ENCODE data around the gene EFNA5. TPM values are rescaled to one million over a fixed set of nuclear protein-coding genes. Genes with fewer than 3 reads are reported as not detected.

Gene EFNA5
- total and polyA plus RNA-seq, 4 donors, result 4.2 to 11.8 (median 8.3) TPM

GRCh38 chr5:107431998-107432397 is 238.7 kb downstream of the EFNA5 start:
- 88 to 91% methylated on average over 1 of the region's 1 CpG for WGBS, 2 donors
- no peaks in the 10 kb centered on the region for H3K36me3 ChIP-seq (ENCODE audit: control insufficient read depth in 1 of 2, insufficient read depth in 2 of 2, low read length in 1 of 2)
- no peaks in the 10 kb centered on the region for H3K9me3 ChIP-seq (ENCODE audit: control insufficient read depth, low read length)
- no peak overlapping the region for H3K4me3 ChIP-seq (ENCODE audit: low read length in 2 of 2)
- DNase-seq (no peak), ATAC-seq (ENCODE audit: low FRiP score) (no peak)
- intact Hi-C loops (cut with DNase I), result loop anchor here in 1 of 2 donors (5.0 kb wide), 1 partner anchor 35 kb away; no protein-coding TSS in a partner anchor
- H3K4me1 ChIP-seq (ENCODE audit: control insufficient read depth in 1 of 2, insufficient read depth in 2 of 2, low read length in 2 of 2), result no peaks in the 10 kb centered on the region
- H3K27ac ChIP-seq (ENCODE audit: low read depth in 1 of 2, low read length in 2 of 2), result no peak overlapping the region
- H3K27me3 ChIP-seq (ENCODE audit: control insufficient read depth in 1 of 2, insufficient read depth in 2 of 2, low read length in 1 of 2), result no peaks in the 10 kb centered on the region

GRCh38 chr5:107431536-107431935 is 239.2 kb downstream of the EFNA5 start:
- Histone ChIP-seq H3K27me3 (ENCODE audit: control insufficient read depth in 1 of 2, insufficient read depth in 2 of 2, low read length in 1 of 2) (no peaks in the 10 kb centered on the region), H3K9me3 (ENCODE audit: control insufficient read depth, low read length) (no peaks in the 10 kb centered on the region), H3K4me3 (ENCODE audit: low read length in 2 of 2) (no peak overlapping the region), H3K27ac (ENCODE audit: low read depth in 1 of 2, low read length in 2 of 2) (no peak overlapping the region), H3K36me3 (ENCODE audit: control insufficient read depth in 1 of 2, insufficient read depth in 2 of 2, low read length in 1 of 2) (no peaks in the 10 kb centered on the region), H3K4me1 (ENCODE audit: control insufficient read depth in 1 of 2, insufficient read depth in 2 of 2, low read length in 2 of 2) (no peaks in the 10 kb centered on the region)
- no peak for ATAC-seq (ENCODE audit: low FRiP score)
- intact Hi-C loops (cut with DNase I), result loop anchor here in 1 of 2 donors (5.0 kb wide), 1 partner anchor 36 kb away; no protein-coding TSS in a partner anchor
- DNase-seq, result no peak
- WGBS, 2 donors, result 92 to 94% methylated on average over 4 of the region's 4 CpGs

DNA sequence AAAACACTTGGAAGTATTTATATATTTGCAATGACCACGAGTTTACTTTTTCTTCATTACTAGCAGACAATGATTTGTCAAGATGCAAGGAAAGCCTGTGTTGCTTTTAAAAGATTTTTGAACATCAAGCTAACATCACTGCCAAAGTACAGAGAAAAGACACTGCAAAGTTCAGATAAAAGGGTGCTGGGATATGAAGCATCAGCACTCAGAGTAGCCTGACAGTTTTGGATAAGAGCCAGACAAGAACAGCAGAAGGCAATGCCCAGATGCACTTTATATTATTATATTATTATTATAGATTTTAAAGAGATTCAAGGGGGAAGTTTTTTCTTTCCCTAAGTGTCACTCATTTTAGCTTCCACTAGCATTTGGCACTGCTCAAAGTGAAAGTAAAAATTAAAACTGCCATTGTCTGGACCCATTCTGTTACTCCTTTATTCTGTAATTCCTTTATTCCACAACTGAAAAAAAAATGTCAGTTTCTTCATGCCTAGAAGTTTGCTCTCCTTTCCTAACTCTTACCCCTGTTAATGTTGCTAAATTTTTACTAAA is 240.6 kb downstream of the EFNA5 start:
- ATAC-seq (ENCODE audit: low FRiP score) (no peak), DNase-seq (no peak)
- peaks cover 0 to 2% of the 10 kb centered on the region in 2 donors for H3K4me1 ChIP-seq (ENCODE audit: control insufficient read depth in 1 of 2, insufficient read depth in 2 of 2, low read length in 2 of 2)
- intact Hi-C loops (cut with DNase I), result loop anchor here in 1 of 2 donors (5.0 kb wide), 1 partner anchor 37 kb away; no protein-coding TSS in a partner anchor
- no peaks in the 10 kb centered on the region for H3K9me3 ChIP-seq (ENCODE audit: control insufficient read depth, low read length)
- no peaks in the 10 kb centered on the region for H3K27me3 ChIP-seq (ENCODE audit: control insufficient read depth in 1 of 2, insufficient read depth in 2 of 2, low read length in 1 of 2)
- peak overlapping the region in 1 of 2 donors; percentile 48 for H3K4me3 ChIP-seq (ENCODE audit: low read length in 2 of 2)
- H3K36me3 ChIP-seq (ENCODE audit: control insufficient read depth in 1 of 2, insufficient read depth in 2 of 2, low read length in 1 of 2), result no peaks in the 10 kb centered on the region
- no peak overlapping the region for H3K27ac ChIP-seq (ENCODE audit: low read depth in 1 of 2, low read length in 2 of 2)
- 34 to 57% methylated on average over 1 of the region's 1 CpG for WGBS, 2 donors

GRCh38 chr5:107428303-107428813 is 242.4 kb downstream of the EFNA5 start:
- peaks cover 0 to 2% of the 10 kb centered on the region in 2 donors for H3K4me1 ChIP-seq (ENCODE audit: control insufficient read depth in 1 of 2, insufficient read depth in 2 of 2, low read length in 2 of 2)
- no peak overlapping the region for H3K27ac ChIP-seq (ENCODE audit: low read depth in 1 of 2, low read length in 2 of 2)
- 77 to 84% methylated on average over 4 of the region's 4 CpGs for WGBS, 2 donors
- no peaks in the 10 kb centered on the region for H3K36me3 ChIP-seq (ENCODE audit: control insufficient read depth in 1 of 2, insufficient read depth in 2 of 2, low read length in 1 of 2)
- H3K4me3 ChIP-seq (ENCODE audit: low read length in 2 of 2), result no peak overlapping the region
- intact Hi-C loops (cut with DNase I), result loop anchor here (5.0 to 10.0 kb wide), 4 partner anchors 39 to 246 kb away; partner anchors contain the start of gene EFNA5 (in 2 of the 2)
- H3K27me3 ChIP-seq (ENCODE audit: control insufficient read depth in 1 of 2, insufficient read depth in 2 of 2, low read length in 1 of 2), result no peaks in the 10 kb centered on the region
- DNase-seq (no peak), ATAC-seq (ENCODE audit: low FRiP score) (no peak)
- H3K9me3 ChIP-seq (ENCODE audit: control insufficient read depth, low read length), result no peaks in the 10 kb centered on the region

- intact Hi-C loops (cut with DNase I), result loop anchor here (5.0 to 10.0 kb wide), 4 partner anchors 40 to 248 kb away; partner anchors contain the start of gene EFNA5 (in 2 of the 2)
- no peak overlapping the region for H3K27ac ChIP-seq (ENCODE audit: low read depth in 1 of 2, low read length in 2 of 2)
- peaks cover 1 to 2% of the 10 kb centered on the region in 2 donors for H3K4me1 ChIP-seq (ENCODE audit: control insufficient read depth in 1 of 2, insufficient read depth in 2 of 2, low read length in 2 of 2)
Observed at GRCh38 chr5:107426872-107427271, 243.9 kb downstream of the EFNA5 start.

DNA sequence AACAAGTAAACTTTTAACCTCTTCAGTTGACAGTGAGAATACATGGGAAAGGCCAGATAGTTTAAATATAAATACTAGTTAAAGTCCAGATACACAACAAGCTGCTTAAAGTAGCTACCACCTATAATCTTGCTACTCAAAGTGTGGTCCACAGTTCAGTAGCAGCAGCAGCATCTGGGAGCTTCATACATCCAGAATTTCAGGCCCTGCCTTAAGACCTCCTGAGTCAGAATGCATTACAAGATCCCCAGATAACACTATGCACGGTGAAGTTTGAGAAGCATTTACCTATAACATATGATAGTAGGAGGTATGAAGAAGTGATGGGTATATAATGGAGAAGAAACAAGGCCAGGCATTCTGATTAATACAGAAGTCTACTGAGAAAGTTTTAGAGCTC is 244.5 kb downstream of the EFNA5 start:
- Histone ChIP-seq H3K4me3 (ENCODE audit: low read length in 2 of 2) (no peak overlapping the region), H3K27me3 (ENCODE audit: control insufficient read depth in 1 of 2, insufficient read depth in 2 of 2, low read length in 1 of 2) (no peaks in the 10 kb centered on the region), H3K9me3 (ENCODE audit: control insufficient read depth, low read length) (no peaks in the 10 kb centered on the region), H3K4me1 (ENCODE audit: control insufficient read depth in 1 of 2, insufficient read depth in 2 of 2, low read length in 2 of 2) (peaks cover 1 to 2% of the 10 kb centered on the region in 2 donors), H3K36me3 (ENCODE audit: control insufficient read depth in 1 of 2, insufficient read depth in 2 of 2, low read length in 1 of 2) (no peaks in the 10 kb centered on the region), H3K27ac (ENCODE audit: low read depth in 1 of 2, low read length in 2 of 2) (peak overlapping the region in 1 of 2 donors; percentile 45)
- WGBS, 2 donors, result 88 to 94% methylated on average over 1 of the region's 1 CpG
- DNase-seq (no peak), ATAC-seq (ENCODE audit: low FRiP score) (no peak)
- intact Hi-C loops (cut with DNase I), result loop anchor here (5.0 to 10.0 kb wide), 4 partner anchors 41 to 249 kb away; partner anchors contain the start of gene EFNA5 (in 2 of the 2)

More at GRCh38 chr5:107426872-107427271, 243.9 kb downstream of the EFNA5 start:
- no peaks in the 10 kb centered on the region for H3K27me3 ChIP-seq (ENCODE audit: control insufficient read depth in 1 of 2, insufficient read depth in 2 of 2, low read length in 1 of 2)
- no peak for DNase-seq
- H3K4me3 ChIP-seq (ENCODE audit: low read length in 2 of 2), result no peak overlapping the region
- 96 to 97% methylated on average over 6 of the region's 6 CpGs for WGBS, 2 donors
- no peaks in the 10 kb centered on the region for H3K9me3 ChIP-seq (ENCODE audit: control insufficient read depth, low read length)
- no peaks in the 10 kb centered on the region for H3K36me3 ChIP-seq (ENCODE audit: control insufficient read depth in 1 of 2, insufficient read depth in 2 of 2, low read length in 1 of 2)
- no peak for ATAC-seq (ENCODE audit: low FRiP score)

DNA sequence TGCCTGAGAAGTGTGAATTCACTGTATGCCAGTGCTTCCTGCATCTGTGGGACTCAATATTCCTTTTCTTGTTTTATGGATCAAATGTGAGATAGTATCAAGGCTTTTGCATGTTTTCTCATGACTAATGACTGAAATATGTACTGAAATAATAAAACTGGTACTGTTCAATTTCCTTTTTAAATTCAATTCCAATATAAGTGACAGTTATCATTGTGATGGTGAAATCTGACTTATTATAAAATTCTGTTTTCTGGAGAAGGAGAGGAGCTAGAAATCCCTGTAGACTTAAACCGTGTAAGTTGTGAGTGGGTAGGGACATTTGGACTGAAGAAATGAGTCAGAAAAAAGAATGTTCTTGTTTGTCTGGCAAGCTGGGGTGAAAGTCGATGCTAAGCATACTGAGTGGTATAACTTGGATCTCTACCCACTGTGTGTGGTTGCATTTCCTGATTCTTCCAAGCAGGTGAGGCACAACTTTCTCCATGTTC is 245.2 kb downstream of the EFNA5 start:
- no peak for ATAC-seq (ENCODE audit: low FRiP score)
- Histone ChIP-seq H3K27ac (ENCODE audit: low read depth in 1 of 2, low read length in 2 of 2) (no peak overlapping the region), H3K9me3 (ENCODE audit: control insufficient read depth, low read length) (no peaks in the 10 kb centered on the region), H3K36me3 (ENCODE audit: control insufficient read depth in 1 of 2, insufficient read depth in 2 of 2, low read length in 1 of 2) (no peaks in the 10 kb centered on the region), H3K4me1 (ENCODE audit: control insufficient read depth in 1 of 2, insufficient read depth in 2 of 2, low read length in 2 of 2) (peaks cover 1 to 2% of the 10 kb centered on the region in 2 donors), H3K4me3 (ENCODE audit: low read length in 2 of 2) (no peak overlapping the region), H3K27me3 (ENCODE audit: control insufficient read depth in 1 of 2, insufficient read depth in 2 of 2, low read length in 1 of 2) (no peaks in the 10 kb centered on the region)
- intact Hi-C loops (cut with DNase I), result loop anchor here (5.0 to 10.0 kb wide), 4 partner anchors 42 to 249 kb away; partner anchors contain the start of gene EFNA5 (in 2 of the 2)
- 0 to 6% methylated on average over 2 of the region's 2 CpGs for WGBS, 2 donors
- no peak for DNase-seq

DNA sequence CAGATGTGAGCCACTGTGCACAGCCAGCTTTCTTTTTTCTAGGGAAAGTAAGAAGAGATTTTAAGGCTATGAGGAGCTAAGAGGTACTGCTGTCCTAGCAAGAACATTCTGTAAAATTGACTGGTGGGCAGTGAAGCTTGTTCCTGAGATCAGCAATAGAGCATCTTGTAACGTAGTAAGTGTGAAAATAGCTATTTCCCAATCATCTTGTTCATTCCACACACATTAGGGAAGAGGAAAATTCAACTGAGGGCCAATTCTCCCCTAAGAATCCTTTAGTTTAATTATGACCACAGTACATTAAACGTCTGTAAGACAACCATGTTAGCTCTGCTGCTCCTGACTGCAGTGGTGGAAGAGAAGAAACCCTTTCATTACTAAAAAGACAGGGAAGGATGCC is 246.2 kb downstream of the EFNA5 start:
- Histone ChIP-seq H3K27ac (ENCODE audit: low read depth in 1 of 2, low read length in 2 of 2) (no peak overlapping the region), H3K9me3 (ENCODE audit: control insufficient read depth, low read length) (no peaks in the 10 kb centered on the region), H3K27me3 (ENCODE audit: control insufficient read depth in 1 of 2, insufficient read depth in 2 of 2, low read length in 1 of 2) (no peaks in the 10 kb centered on the region), H3K4me1 (ENCODE audit: control insufficient read depth in 1 of 2, insufficient read depth in 2 of 2, low read length in 2 of 2) (peaks cover 1 to 2% of the 10 kb centered on the region in 2 donors), H3K36me3 (ENCODE audit: control insufficient read depth in 1 of 2, insufficient read depth in 2 of 2, low read length in 1 of 2) (no peaks in the 10 kb centered on the region), H3K4me3 (ENCODE audit: low read length in 2 of 2) (no peak overlapping the region)
- ATAC-seq (ENCODE audit: low FRiP score) (peak; percentile 38), DNase-seq (no peak)
- intact Hi-C loops (cut with DNase I), result loop anchor here (10.0 kb wide), 3 partner anchors 120 to 250 kb away; partner anchors contain the start of gene EFNA5 (in 2 of the 2)
- WGBS, 2 donors, result 45 to 51% methylated on average over 2 of the region's 2 CpGs

All from aorta (tissue), 5 donors.